Measurements from ENCODE around the gene CNOT2. TPM values are rescaled to one million over a fixed set of nuclear protein-coding genes. Genes with fewer than 3 reads are reported as not detected.

The CNOT2 gene
- total RNA-seq, 3 donors from 2014 or later: 80.3 to 86.2 (median 81.0) TPM

- Histone ChIP-seq H3K9me3 (peaks cover 28% of the 10 kb centered on the region), H3K4me3 (no peak overlapping the region), H3K36me3 (ENCODE audit: low read depth) (no peaks in the 10 kb centered on the region), H3K4me1 (ENCODE audit: low read depth) (no peaks in the 10 kb centered on the region)
- intact Hi-C loops (cut with DNase I, micrococcal nuclease): no loop called here
- ATAC-seq: no peak
- DNase-seq: no peak
- no peak for TF ChIP-seq CTCF (IDR thresholded peaks at IDR 0.05)
These were observed 28.1 kb upstream of the CNOT2 start for GRCh38 chr12:70214972-70215617.

GRCh38 chr12:70217416-70217815 is 25.8 kb upstream of the CNOT2 start:
- ATAC-seq (no peak), DNase-seq (no peak)

GRCh38 chr12:70221626-70222025 is 21.6 kb upstream of the CNOT2 start:
- Histone ChIP-seq H3K4me3 (no peak overlapping the region), H3K36me3 (ENCODE audit: low read depth) (no peaks in the 10 kb centered on the region), H3K4me1 (ENCODE audit: low read depth) (no peaks in the 10 kb centered on the region), H3K9me3 (no peaks in the 10 kb centered on the region)
- intact Hi-C loops (cut with DNase I, micrococcal nuclease): no loop called here
- no peak for TF ChIP-seq CTCF (IDR thresholded peaks at IDR 0.05)
- DNase-seq (no peak), ATAC-seq (no peak)

More at GRCh38 chr12:70217416-70217815, 25.8 kb upstream of the CNOT2 start:
- intact Hi-C loops (cut with DNase I, micrococcal nuclease): no loop called here
- Histone ChIP-seq H3K9me3 (peaks cover 21% of the 10 kb centered on the region), H3K4me3 (no peak overlapping the region), H3K36me3 (ENCODE audit: low read depth) (no peaks in the 10 kb centered on the region), H3K4me1 (ENCODE audit: low read depth) (no peaks in the 10 kb centered on the region)
- no peak for TF ChIP-seq CTCF (IDR thresholded peaks at IDR 0.05)

- Histone ChIP-seq H3K9me3 (no peaks in the 10 kb centered on the region), H3K36me3 (ENCODE audit: low read depth) (no peaks in the 10 kb centered on the region), H3K4me3 (no peak overlapping the region), H3K4me1 (ENCODE audit: low read depth) (no peaks in the 10 kb centered on the region)
- ATAC-seq (no peak), DNase-seq (no peak)
- no peak for TF ChIP-seq CTCF (IDR thresholded peaks at IDR 0.05)
- intact Hi-C loops (cut with DNase I, micrococcal nuclease): no loop called here
These were observed 15.3 kb upstream of the CNOT2 start for GRCh38 chr12:70227911-70228310.

GRCh38 chr12:70230934-70231606 is 12.2 kb upstream of the CNOT2 start:
- no peaks in the 10 kb centered on the region for H3K36me3 ChIP-seq (ENCODE audit: low read depth)
- TF ChIP-seq CTCF (IDR thresholded peaks at IDR 0.05): no peak
- DNase-seq (no peak), ATAC-seq (no peak)
- intact Hi-C loops (cut with DNase I, micrococcal nuclease): no loop called here
- no peaks in the 10 kb centered on the region for H3K4me1 ChIP-seq (ENCODE audit: low read depth)
- no peak overlapping the region for H3K4me3 ChIP-seq
- H3K9me3 ChIP-seq: no peaks in the 10 kb centered on the region

Data from mucosa of descending colon (tissue), 3 donors.